ENCODE results near the gene IKZF5. TPM values are rescaled to one million over a fixed set of nuclear protein-coding genes. Genes with fewer than 3 reads are reported as not detected.

The IKZF5 gene
- total RNA-seq, 1 donor from 2014 or later: 2.1 TPM

Other genes with a start within 250 kb of the IKZF5 start
- 0.51 and 0.79 TPM in 2 replicates for gene CUZD1, start 162.9 kb downstream of the IKZF5 start, total RNA-seq
- 7.9 and 11.1 TPM in 2 replicates for gene FAM24B, start 129.2 kb downstream of the IKZF5 start, total RNA-seq
- gene FAM24A, start 98.2 kb downstream of the IKZF5 start, total RNA-seq: not detected in 2 replicates
- 10.0 and 15.1 TPM in 2 replicates for gene C10orf88, start 54.6 kb downstream of the IKZF5 start, total RNA-seq
- 3.7 and 4.2 TPM in 2 replicates for gene PSTK, start 28.4 kb downstream of the IKZF5 start, total RNA-seq
- 3.4 and 5.4 TPM in 2 replicates for gene ACADSB, start 211 bp upstream of the IKZF5 start, total RNA-seq
- gene HMX3, start 127.2 kb upstream of the IKZF5 start, total RNA-seq: 0.13 TPM in 1 of 2 replicates, not detected in the other
- gene HMX2, start 139.3 kb upstream of the IKZF5 start, total RNA-seq: not detected in 2 replicates
- 143 and 179 TPM in 2 replicates for gene BUB3, start 145.6 kb upstream of the IKZF5 start, total RNA-seq

All from bronchial epithelial cell (primary cell).